Astrocyte (in vitro differentiated cells and primary cell): ENCODE data around the gene CCR3.

ENCODE experiments used
- CTCF ChIP-seq: IDR thresholded peaks from 2 replicates; pipeline ENCODE4 v1.5.1; 2011; ENCODE audit warnings: low read depth, mild to moderate bottlenecking, inconsistent platforms, low read length, moderate library complexity; ENCODE audit not compliant: insufficient read depth
- EZH2 ChIP-seq: IDR thresholded peaks from 2 replicates; pipeline ENCODE4 v1.6.1; 2012; ENCODE audit warnings: mild to moderate bottlenecking, low read length, inconsistent platforms; ENCODE audit not compliant: insufficient read depth

DNA sequence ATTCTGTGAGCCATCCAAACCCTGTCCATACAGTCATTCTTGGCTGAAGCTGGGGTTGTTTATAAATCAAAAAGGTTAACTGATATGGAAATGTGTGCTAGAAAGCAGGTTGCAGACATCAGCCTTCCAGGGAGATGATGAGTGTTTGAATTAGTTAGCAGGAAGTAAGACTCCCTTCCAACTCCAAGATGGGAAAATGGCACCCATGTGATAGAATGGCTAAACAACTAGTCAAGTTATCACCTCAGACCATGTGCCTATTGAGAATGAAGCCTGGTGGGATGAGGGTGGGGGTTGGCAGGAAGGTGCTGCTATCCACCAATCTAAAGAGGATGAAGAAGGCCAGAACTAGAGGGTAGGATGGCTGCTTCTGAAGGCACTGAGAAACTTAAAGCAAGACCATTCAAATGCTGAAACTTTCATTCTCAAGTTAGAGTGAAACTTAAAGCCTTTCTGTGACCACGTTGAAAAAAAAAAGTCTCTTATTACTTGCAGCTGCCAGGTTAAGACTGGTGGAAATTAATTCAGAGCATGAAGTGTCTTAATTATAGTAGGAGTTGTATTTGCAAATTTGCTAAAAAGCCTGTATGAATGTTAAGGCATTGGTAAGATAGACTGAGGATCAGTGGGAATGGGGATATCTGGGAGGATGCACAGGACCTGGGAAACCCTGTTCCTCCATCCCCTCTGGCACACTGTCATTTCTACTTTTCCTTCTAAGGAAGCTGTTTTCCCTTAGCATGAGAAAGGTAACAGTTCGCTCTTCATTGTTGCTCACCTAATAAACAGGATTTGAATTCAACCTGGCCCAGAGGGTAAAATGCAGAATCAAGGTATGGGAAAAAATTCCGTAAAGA is 36.8 kb downstream of the CCR3 start:
- TF ChIP-seq EZH2 (no peak), CTCF (no peak)
